GM10266 (cell line): ENCODE results near the gene KDSR.

Experiments used
- DNase-seq: peaks from one replicate; pipeline ENCODE4 v3.0.0; 2012; ENCODE audit errors: extremely low spot score
- TF ChIP-seq, protein P1 (sequence below): IDR thresholded peaks from 2 replicates; pipeline ENCODE4 v1.5.1; 2012; ENCODE audit warnings: mild to moderate bottlenecking, low read depth; ENCODE audit not compliant: control insufficient read depth, insufficient read depth; ENCODE audit errors: missing control alignments

Gene KDSR

DNA sequence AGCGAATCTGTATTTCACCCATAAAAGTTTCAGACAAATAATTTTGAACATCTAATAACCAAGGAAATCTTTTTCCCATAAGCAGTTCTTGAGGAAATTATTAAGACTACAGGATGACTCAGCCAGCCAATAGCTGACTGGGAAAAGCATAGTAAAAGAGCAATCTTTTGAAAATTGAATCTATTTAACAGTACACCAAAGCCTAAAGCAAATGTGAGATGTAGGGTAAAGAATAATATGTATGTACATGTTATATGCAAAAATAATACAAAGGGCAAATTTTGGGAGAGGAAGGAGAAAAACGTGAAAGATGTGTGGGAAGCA lies 12.6 kb upstream of the KDSR start:
- TF ChIP-seq, protein P1, sequence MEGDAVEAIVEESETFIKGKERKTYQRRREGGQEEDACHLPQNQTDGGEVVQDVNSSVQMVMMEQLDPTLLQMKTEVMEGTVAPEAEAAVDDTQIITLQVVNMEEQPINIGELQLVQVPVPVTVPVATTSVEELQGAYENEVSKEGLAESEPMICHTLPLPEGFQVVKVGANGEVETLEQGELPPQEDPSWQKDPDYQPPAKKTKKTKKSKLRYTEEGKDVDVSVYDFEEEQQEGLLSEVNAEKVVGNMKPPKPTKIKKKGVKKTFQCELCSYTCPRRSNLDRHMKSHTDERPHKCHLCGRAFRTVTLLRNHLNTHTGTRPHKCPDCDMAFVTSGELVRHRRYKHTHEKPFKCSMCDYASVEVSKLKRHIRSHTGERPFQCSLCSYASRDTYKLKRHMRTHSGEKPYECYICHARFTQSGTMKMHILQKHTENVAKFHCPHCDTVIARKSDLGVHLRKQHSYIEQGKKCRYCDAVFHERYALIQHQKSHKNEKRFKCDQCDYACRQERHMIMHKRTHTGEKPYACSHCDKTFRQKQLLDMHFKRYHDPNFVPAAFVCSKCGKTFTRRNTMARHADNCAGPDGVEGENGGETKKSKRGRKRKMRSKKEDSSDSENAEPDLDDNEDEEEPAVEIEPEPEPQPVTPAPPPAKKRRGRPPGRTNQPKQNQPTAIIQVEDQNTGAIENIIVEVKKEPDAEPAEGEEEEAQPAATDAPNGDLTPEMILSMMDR = no peak
- no peak for DNase-seq

DNA sequence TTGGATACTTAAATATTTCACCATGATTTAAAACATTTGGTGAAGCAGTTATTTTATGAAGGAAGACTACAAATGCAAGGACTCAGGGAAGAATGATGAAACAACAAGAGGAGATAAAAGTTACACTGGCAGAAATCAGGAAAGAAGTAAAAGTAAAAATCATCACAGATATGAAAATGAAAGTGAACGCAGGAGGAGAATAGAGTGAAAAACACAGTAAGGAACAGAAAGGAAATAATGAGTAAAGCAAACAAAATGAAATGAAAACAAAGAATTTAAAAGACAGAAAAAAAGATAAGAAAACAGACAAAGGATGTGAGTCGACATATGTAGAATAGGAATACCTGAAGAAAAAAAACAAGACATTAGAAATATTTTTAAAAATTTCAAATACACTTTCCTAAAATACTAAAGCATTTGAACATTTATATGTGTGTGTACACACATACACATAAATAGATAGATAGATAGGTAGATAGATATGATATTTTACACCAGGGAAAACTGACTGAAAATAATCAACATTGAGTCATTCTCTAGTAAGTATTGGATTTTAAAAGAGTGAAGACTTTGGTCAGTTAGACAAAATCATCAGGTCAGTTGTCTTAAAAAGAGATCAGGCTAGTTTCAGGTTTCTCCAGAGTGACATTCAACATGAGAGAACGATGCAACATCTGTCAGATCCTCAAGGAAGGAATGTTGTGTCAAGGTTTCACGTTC lies 12.1 kb upstream of the KDSR start:
- TF ChIP-seq, protein P1 = no peak
- peak; percentile 33 for DNase-seq

GRCh38 chr18:63377275-63377980 lies 10.4 kb upstream of the KDSR start:
- no peak for DNase-seq
- TF ChIP-seq, protein P1 = no peak

DNA sequence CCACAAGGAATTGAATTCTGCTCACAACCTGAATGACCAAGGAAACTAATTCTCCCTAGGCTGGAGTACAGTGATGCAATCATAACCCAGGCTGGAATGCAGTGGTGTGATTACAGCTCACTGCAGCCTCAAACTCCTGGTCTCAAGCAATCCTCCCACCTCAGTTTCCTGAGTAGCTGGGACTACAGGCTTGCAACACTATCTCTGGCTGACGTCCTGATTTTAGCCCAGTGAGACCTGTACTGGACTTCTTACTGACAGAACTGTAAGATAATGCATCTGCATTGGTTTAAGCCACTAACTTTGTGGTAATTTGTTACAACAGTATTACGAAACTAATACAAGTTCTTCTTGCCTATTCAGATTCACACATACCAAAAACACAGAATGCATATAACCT lies 9.5 kb upstream of the KDSR start:
- DNase-seq = no peak
- TF ChIP-seq, protein P1 = no peak

- TF ChIP-seq, protein P1 = no peak
- DNase-seq = no peak
Observed at GRCh38 chr18:63374540-63374939, 7.5 kb upstream of the KDSR start.

GRCh38 chr18:63373161-63373560 lies 6.2 kb upstream of the KDSR start:
- no peak for DNase-seq
- TF ChIP-seq, protein P1 = no peak

DNA sequence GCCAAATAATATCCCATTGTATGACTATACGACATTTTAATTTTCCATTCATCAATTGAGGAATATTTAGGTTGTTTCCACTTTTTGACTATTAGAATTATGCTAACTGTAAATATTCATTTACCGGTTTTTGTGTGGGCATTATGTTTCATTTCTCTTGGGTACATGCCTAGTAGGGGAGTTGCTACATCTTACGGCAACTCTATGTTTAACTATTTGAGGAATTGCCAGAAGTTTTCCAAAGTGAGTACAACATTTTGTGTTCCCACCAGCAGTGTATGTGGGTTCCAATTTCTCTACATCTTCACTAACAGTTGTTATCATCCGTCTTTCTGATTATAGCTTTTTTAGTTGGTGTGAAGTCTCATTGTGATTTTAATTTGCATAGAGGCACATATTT lies 1.6 kb upstream of the KDSR start:
- TF ChIP-seq, protein P1 = no peak
- no peak for DNase-seq
